ENCODE measurements around the gene HOPX.

- TF ChIP-seq, protein P1, sequence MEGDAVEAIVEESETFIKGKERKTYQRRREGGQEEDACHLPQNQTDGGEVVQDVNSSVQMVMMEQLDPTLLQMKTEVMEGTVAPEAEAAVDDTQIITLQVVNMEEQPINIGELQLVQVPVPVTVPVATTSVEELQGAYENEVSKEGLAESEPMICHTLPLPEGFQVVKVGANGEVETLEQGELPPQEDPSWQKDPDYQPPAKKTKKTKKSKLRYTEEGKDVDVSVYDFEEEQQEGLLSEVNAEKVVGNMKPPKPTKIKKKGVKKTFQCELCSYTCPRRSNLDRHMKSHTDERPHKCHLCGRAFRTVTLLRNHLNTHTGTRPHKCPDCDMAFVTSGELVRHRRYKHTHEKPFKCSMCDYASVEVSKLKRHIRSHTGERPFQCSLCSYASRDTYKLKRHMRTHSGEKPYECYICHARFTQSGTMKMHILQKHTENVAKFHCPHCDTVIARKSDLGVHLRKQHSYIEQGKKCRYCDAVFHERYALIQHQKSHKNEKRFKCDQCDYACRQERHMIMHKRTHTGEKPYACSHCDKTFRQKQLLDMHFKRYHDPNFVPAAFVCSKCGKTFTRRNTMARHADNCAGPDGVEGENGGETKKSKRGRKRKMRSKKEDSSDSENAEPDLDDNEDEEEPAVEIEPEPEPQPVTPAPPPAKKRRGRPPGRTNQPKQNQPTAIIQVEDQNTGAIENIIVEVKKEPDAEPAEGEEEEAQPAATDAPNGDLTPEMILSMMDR (IDR thresholded peaks at IDR 0.05 in 8 of 11, conservative IDR thresholded peaks at IDR 0.05 in 3 of 11): no peak
- no peak for TF ChIP-seq POLR2A (IDR thresholded peaks at IDR 0.05)
Observed at GRCh38 chr4:56607926-56608325, 73.2 kb downstream of the HOPX start.

Measured in spleen (tissue), 7 donors.